Stimulated activated CD8-positive, alpha-beta memory T cell treated with anti-CD3 and anti-CD28 coated beads, Interleukin-7, amount 100 ng/mL, for 24 hours (primary cell): Measurements from ENCODE around the gene ZNF609.
"Not testable (repeated sequence)": the region's sequence is repeated elsewhere in the genome, so short reads cannot be mapped to it uniquely, and the experiment has no call there.

Experiments used
- DNase-seq: peaks from one replicate; pipeline ENCODE4 v3.0.0-alpha.2; 2020; ENCODE audit warnings: low read depth

The ZNF609 gene

GRCh38 chr15:64459066-64459781 lies 1.2 kb upstream of the ZNF609 start:
- no peak for DNase-seq

GRCh38 chr15:64460724-64461720 lies 644 bp downstream of the ZNF609 start:
- no peak for DNase-seq

GRCh38 chr15:64461721-64462162 lies 1.4 kb downstream of the ZNF609 start:
- no peak for DNase-seq

GRCh38 chr15:64462492-64462891 lies 2.1 kb downstream of the ZNF609 start:
- DNase-seq: no peak

GRCh38 chr15:64464276-64465005 lies 4.1 kb downstream of the ZNF609 start:
- DNase-seq: no peak

- no peak for DNase-seq
These were observed 6.2 kb downstream of the ZNF609 start for GRCh38 chr15:64466408-64467141.

- no peak for DNase-seq
These were observed 11.8 kb downstream of the ZNF609 start for GRCh38 chr15:64472161-64472560.

GRCh38 chr15:64474846-64475245 lies 14.5 kb downstream of the ZNF609 start:
- DNase-seq: no peak

- no peak for DNase-seq
These were observed 16.2 kb downstream of the ZNF609 start for GRCh38 chr15:64476550-64476949.

GRCh38 chr15:64478863-64479262 lies 18.5 kb downstream of the ZNF609 start:
- no peak for DNase-seq

GRCh38 chr15:64480891-64481290 lies 20.5 kb downstream of the ZNF609 start:
- no peak for DNase-seq

- no peak for DNase-seq
These were observed 23.4 kb downstream of the ZNF609 start for GRCh38 chr15:64483749-64484148.

GRCh38 chr15:64485796-64486195 lies 25.4 kb downstream of the ZNF609 start:
- DNase-seq: no peak

GRCh38 chr15:64490598-64491259 lies 30.4 kb downstream of the ZNF609 start:
- no peak for DNase-seq

- no peak for DNase-seq
These were observed 33.3 kb downstream of the ZNF609 start for GRCh38 chr15:64493641-64494040.

- DNase-seq: not testable (repeated sequence)
These were observed 35.6 kb downstream of the ZNF609 start for GRCh38 chr15:64495968-64496367.

GRCh38 chr15:64500695-64501395 lies 40.5 kb downstream of the ZNF609 start:
- DNase-seq: no peak

GRCh38 chr15:64501396-64501715 lies 41.0 kb downstream of the ZNF609 start:
- DNase-seq: no peak

GRCh38 chr15:64502151-64502550 lies 41.8 kb downstream of the ZNF609 start:
- DNase-seq: no peak

GRCh38 chr15:64502551-64502950 lies 42.2 kb downstream of the ZNF609 start:
- DNase-seq: no peak

- DNase-seq: no peak
These were observed 42.8 kb downstream of the ZNF609 start for GRCh38 chr15:64503197-64503596.
